GM21717 (cell line): ENCODE measurements around the gene PSMD1.
"Not testable (repeated sequence)": the region's sequence is repeated elsewhere in the genome, so short reads cannot be mapped to it uniquely, and the experiment has no call there.

ENCODE experiments used
- ATAC-seq: cut with Tn5 transposase; IDR thresholded peaks from one replicate; pipeline ENCODE4 v1.9.1; 2021; ENCODE audit warnings: mild to moderate bottlenecking, moderate library complexity; ENCODE audit not compliant: unreplicated experiment

PSMD1 gene

GRCh38 chr2:231052494-231053451 is 3.9 kb upstream of the PSMD1 start:
- peak; percentile 52 for ATAC-seq

- no peak for ATAC-seq
Measured at GRCh38 chr2:231053846-231054245, 2.8 kb upstream of the PSMD1 start.

GRCh38 chr2:231057590-231057989 is 923 bp downstream of the PSMD1 start:
- no peak for ATAC-seq

DNA sequence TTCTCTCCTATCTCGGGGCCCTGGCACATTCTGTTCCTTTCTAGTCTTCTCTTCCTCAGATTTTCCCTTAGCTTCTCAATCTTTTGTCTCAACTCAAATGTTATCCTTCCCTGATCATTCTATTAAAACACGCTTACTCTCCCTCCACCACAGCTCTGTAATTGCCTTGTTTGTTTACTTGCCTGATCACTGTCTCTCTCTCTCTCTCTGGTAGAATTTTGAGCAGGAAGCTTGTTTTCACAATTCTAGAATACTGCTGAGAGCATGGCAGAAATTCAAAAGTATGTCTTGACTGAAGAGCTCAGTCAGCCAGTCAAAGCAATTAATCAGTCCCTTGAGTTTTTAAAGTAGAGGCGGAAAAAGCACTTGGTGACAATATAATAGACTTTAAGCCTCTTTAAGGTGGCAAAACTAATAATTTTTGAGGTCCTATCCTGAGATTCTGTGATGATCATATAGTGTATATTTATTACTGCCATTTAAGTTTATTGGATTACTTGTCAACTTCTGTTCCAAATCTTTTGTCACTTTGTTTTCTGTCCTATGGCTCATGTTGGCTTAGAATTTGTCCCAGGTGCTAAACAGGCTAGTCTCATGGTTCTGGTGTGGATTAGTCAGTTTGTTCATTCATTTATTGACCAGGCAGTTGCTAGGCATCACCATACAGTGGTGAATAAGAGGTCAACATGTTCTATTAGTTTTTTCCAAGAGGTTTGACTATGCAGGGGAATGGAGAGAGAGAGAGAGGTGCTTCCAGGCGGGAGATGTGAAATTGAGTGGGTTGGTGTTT is 2.3 kb downstream of the PSMD1 start:
- no peak for ATAC-seq

DNA sequence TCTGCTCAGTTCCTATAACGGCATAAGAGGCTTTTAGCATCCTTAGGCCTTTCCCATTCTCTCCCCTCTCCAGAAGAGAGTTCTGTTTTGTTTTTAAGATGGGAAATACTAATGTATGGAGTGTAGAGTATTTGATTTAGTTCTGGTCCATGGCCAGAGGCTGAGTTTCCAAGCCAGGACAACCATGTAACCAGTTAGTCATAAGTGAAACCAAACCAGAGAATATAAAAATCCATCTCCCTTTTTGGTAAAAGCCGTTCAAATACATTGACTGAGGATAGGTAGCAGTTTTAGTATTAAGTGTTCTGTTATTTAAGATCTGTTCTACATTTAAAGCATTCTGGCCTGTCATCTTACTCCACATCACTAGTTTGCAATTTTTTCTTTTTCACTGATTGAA is 3.1 kb downstream of the PSMD1 start:
- ATAC-seq, result no peak

- no peak for ATAC-seq
Measured at GRCh38 chr2:231062776-231063175, 6.1 kb downstream of the PSMD1 start.

DNA sequence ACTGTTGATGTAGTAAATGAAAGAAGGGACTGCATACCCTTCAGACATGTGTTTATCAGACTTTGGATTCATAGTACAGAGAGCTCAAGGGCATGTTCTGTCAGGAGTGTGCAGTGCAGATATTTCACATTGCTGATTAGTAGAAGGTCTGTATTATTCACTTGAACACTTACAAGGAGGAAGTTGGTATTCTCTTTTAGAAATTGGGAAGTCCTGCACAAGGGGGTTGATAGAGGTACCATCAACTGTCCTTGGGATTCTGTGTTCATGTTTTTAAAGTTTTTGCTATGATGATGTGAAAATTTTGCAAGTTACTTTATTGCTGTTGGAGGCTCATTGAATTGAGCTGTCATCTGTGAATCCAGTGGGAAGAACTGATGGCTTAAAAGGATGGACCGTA is 6.7 kb downstream of the PSMD1 start:
- ATAC-seq, result no peak

DNA sequence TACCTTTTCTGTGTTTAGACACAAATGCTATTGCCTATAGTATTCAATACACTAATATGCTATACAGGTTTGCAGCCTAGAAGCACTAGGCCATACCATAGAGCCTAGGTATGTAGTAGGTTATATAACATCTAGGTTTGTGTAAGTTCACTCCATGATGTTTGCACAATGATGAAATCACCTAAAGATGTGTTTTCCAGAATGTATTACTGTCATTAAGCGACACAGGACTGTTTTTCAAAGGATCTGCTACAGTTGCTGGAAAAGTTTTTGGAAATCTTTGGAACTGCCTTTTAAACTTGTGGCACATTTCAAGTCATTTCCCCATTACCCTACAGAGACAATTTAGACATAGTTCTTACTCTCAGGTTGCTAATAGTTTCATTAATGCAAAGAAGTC is 9.3 kb downstream of the PSMD1 start:
- no peak for ATAC-seq

- ATAC-seq, result not testable (repeated sequence)
Measured at GRCh38 chr2:231067531-231067930, 10.9 kb downstream of the PSMD1 start.

DNA sequence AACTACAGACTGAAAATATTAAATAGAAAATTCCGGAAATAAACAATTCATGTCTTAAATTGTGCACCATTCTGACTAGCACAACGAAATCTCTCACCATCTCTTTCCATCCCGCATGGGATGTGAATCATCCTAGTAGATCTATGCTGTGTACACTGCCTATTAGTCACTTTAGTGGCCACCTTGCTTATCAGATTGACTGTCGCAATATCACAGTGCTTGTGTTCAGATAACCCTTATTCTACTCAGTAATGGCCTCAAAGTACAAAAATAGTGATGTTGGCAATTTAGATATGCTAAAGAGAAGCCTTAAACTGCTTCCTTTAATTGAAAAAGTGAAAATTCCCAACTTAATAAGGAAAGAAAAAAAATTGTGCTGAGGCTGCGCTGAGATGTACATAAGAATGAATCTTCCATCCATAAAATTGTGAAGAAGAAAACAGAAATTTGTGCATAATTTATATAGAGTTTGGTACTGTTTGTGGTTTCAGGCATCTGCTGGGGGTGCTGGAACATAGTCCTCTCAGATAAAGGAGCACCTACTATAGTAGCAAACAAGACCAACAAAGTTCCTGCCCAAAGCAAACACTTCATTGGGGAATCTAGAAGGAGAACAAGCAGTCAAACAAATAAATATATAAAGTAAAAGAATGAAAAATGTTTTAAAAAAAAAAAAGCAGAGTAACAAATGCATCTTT is 12.0 kb downstream of the PSMD1 start:
- no peak for ATAC-seq

DNA sequence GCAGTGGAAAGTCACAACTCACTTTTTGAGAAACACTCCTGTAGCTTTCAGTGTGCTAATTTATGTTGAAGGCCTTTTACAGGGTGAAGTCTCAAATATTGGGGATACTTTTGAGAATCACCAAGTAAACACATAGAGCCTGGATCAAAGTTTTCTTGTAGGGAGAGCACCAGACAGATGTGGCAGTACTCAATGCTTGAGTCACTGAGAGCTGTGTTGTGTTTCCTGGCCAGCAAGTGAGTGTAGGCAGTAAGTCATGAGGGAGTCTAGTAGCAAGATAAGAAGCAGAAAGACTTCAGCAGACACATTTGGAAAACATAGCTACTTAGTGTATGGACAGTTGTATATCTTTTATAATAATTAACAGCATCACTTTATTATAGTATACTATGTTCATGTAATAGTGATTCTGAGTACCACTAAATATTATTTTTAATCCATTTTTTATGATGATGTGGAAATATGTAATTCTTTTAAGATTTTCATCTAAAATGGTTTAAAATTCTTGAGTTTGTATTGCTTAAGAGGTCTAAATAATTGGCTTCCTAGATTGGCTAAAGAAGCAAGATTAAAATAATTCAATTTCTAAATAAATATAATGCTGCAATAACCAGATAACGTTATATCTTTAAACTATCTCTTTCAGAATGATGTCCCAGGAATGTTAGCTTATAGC is 12.8 kb downstream of the PSMD1 start:
- no peak for ATAC-seq

DNA sequence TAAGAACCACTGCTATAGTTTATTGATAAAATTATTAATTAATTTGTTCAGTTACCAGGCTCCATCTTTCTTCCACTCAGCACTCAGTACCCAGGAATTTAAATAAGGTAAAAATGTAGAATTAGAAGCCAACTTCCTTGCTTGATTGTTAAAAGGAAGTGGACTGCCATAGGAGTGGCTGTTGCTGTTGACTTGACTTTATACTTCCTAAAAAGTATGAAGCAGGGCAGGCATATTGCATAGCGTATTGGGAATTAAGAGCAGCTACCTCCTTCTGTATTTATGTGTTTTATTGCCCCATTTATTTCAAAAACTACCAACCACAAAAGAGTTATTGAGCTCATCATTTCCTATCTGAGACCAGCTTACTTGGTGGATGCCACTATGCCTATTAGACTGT is 27.9 kb downstream of the PSMD1 start:
- ATAC-seq, result no peak

DNA sequence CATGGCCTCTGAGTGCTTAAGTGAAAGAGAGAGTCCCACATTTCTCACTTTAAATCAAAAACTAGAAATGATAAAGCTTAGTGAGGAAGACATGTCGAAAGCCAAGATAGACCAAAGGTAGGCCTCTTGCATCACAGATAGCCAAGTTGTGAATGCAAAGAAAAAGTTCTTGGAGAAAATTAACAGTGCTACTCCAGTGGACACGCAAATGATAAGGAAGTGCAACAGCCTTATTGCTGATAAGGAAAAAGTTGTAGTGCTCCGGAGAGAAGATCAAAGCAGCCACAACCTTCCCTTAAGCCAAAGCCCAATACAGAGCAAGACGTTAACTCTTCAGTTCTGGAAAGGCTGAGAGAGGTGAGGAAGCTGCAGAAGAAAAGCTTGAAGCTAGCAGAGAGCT is 32.1 kb downstream of the PSMD1 start:
- no peak for ATAC-seq

DNA sequence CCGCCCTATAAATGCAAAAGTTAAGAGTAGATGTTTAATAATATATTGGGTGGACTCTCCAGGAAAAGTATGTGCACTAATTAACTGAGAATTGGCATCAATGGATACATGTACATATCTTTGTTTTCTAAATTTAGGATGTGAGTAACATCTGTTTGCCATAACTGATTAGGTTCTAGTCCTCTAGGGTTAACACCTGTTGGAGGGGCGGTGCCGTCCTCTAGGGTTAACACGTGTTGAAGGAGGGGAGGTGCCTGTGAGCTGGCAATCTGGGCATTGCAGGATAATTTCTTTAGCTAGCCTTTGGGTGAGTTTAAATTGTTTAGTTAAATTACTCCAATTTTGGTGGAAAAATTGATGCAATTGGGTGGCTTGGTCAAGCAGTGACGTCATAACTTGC is 37.3 kb downstream of the PSMD1 start:
- ATAC-seq, result no peak

DNA sequence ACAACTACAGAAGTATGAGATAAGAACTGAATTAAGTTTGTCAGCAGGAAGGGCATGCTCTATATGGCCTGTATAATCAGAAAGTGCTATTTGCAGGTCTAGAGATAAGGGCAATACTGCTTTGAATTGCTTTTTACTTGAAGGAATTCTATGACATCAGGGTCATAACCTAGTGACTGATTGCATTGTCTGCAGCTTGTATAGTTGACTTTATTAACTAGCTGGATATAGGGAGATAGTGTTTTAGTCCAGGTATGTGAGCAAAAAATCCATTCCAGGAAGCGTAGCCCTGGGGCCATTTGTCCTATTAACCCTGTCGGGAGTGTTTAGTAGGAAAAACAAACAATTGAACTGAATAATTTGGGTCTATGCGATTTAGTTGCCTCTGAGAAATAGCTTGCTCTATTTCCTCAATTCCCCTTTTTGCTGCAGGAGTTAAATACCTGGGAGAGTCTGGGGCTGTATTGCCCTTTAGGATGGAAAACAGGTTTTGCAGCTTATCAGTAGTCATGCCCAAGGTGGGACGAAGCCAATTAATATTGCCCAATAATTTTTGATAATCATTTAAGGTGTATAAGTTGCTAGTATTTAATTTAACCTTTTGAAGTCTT is 38.2 kb downstream of the PSMD1 start:
- no peak for ATAC-seq

DNA sequence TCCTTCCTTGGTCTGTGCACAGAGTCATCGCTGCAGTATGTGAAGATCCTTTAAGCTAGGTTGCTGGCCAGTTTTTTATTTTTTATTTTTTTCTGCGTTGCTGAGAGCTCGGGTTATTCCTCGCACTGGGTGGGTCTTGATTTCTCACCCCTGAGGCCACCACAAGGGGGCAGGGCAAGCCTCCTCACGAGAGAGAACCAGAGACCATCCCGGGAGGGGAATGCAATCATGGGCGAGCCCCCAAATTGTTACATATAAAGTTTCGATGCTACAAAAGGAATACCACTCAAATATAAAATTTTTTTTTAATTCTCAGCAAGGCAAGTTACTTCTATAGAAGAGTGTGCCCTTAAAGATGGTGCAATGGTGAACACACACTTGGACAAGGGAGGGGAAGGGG is 43.3 kb downstream of the PSMD1 start:
- no peak for ATAC-seq

DNA sequence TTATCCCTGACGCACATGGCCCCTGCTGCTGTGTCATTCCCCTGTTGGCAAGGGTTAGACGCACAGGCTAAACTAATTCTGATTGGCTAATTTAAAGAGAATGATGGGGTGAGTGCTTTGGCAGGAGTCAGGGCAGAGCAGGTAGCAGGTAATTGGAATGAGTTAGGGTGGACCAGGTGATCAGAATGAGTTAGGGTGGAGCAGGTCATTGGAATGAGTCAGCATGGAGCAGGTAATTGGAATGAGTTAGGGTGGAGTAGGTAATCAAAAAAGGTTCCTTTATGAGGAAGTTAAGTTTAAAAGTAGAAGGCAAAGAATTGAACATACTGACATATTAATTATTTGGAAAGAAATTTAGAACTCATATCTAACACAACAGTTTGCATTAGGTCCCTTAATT is 43.7 kb downstream of the PSMD1 start:
- ATAC-seq, result not testable (repeated sequence)

DNA sequence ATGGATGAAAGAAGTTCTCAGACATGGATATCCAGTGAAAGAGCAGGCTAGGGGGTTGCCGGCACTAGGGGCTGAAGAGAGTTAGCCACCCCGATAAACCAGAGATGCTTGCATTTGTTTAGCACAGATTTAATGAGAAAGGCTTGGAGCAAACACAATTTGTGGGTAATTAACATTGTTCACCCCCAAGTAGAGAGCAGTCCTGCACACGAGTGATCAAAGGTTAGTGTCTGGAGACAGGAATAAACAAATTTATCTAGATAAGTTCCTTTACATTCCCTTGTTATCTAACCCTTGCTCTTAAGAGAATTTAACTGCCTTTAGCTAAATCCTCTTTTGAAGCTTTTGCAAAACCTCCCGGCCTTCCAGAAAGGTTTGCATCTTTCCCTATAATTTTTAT is 44.3 kb downstream of the PSMD1 start:
- no peak for ATAC-seq

DNA sequence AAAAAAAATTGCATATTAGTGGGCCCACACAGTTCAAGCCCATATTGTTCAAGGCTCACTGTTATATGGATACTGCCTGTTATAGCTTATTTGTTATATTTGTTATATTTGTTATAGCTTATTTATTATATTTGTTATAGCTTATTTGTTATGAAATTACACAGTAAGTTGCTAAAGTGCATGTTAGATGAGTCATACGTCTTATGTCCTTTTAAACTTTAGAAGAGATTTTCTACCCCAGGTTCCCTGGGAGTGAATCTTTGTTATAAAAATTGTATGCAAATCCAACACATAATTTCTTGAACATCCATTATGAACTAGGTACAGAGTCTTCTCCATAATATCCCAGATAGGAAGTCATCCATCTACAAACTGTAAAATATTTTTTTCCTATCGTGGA is 46.1 kb downstream of the PSMD1 start:
- ATAC-seq, result no peak

DNA sequence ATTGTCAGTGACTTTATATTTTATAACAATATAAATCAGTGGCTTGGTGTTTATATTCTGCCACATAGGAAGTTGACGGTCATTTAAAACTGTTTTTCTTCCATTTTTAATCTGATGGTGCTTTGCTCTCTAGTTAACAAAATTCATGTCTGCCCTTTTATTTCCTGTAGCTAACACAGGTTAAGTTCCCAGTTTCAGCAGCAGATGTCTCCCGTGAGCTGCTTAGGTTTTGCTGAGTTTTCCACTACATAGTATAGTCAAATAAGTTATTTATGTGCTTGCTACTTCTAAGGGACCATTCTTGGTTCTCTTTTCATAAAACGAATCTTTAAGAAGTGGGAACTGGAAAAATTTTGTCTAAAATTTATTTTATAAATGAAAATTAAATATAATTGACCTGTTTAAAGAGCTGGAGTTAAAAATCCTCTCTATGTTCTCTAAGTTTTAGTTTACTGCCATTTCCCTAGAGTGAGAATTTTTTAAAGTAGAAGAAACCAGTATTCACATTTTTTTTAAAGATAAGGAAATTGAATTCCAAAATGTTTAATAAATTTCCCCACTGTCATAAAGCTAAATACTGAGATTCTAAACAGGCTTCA is 47.5 kb downstream of the PSMD1 start:
- peak; percentile 58 for ATAC-seq
